ENCODE data around the gene GPATCH2L. TPM values are rescaled to one million over a fixed set of nuclear protein-coding genes. Genes with fewer than 3 reads are reported as not detected.
A peak's percentile ranks its signal among the peaks of the same experiment; 100 is the strongest.

GPATCH2L gene
- polyA plus RNA-seq, 2 of the 4 experiments (the other 2 are of a cell fraction): 19.6 to 30.9 TPM

DNA sequence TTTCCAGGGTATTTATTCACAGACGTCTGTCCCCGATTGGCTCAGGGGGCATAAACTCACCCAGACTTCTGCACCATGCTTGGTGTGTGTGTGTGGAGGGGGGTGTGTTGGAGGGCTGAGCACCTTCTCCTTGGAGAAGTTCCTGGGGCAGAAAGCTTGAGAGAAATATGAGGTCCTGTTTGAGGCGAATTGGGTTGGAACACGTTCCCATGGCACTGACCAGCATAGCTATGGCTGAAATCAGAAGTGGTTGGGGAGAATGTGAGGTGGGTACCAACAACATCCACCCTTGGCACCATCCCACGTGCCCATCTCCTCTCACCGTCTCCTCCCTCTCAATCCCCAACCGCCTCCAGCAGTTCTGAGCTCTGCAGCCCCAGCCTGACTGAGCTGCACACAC is 16.0 kb upstream of the GPATCH2L start:
- Histone ChIP-seq H3K9me3 (no peaks in the 10 kb centered on the region), H3K27ac (no peak overlapping the region), H3K4me3 (no peak overlapping the region), H3K4me1 (no peaks in the 10 kb centered on the region), H3K4me2 (no peak overlapping the region)
- 9% methylated on average over 7 of the region's 7 CpGs for WGBS (ENCODE audit: missing lambda C conversion rate)
- CTCF ChIA-PET: interaction anchor here (1.3 to 1.8 kb wide), 3 partner anchors 85 to 251 kb away, joined by 5 to 7 read pairs (median 5); no protein-coding TSS in a partner anchor
- FAIRE-seq (no peak), ATAC-seq (no peak), DNase-seq (ENCODE audit: low read depth in 1 of 2, low spot score in 1 of 2) (no peak)
- POLR2A ChIA-PET: no interaction called here
- TF ChIP-seq RFX5 (IDR thresholded peaks at IDR 0.05): no peak
- TF ChIP-seq KDM1A (IDR thresholded peaks at IDR 0.05; ENCODE audit: low read depth): no peak
- no peak for TF ChIP-seq FOSL2 (IDR thresholded peaks at IDR 0.05)
- no peak for TF ChIP-seq FOSL2 (CRISPR knock-in tag; IDR thresholded peaks at IDR 0.05)
- TF ChIP-seq TP53 (CRISPR knock-in tag; IDR thresholded peaks at IDR 0.05): no peak
- TF ChIP-seq CBX8 (IDR thresholded peaks at IDR 0.05): no peak
- TF ChIP-seq EHMT2 (IDR thresholded peaks at IDR 0.05; ENCODE audit: low read depth): no peak
- TF ChIP-seq CEBPB (IDR thresholded peaks at IDR 0.05): no peak
- no peak for TF ChIP-seq HEYL (CRISPR knock-in tag; IDR thresholded peaks at IDR 0.05)

DNA sequence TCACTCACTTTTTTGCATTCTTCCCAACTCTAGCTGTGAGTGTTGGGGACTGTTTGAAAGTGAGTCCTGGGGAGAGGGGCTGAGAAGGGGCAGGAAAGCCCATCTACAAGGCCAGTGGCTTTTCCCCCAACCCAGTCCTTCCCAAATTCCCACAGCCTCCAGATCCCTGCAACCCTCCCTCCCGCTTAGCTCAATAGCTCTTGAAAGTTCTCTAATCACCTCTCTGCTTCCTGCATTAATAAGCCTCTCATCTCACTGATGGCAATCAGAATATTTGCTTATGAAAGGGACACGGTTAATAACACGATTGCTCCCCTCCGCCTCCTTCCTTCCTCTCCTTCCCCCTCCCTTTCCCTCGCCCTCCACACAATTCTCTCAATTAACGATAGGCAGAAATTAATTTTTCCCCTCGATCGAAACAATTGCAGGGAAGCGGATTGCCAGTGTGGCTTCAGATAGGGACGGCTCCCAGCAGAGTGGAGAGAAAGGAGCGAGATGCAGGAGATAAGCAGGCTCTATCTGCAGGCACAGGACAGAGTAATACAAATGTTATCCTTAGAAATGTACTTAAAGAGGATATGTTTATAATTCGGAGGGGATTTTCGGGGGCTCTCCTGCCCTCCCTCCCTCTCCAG is 15.1 kb upstream of the GPATCH2L start:
- H3K9me3 ChIP-seq: no peaks in the 10 kb centered on the region
- WGBS (ENCODE audit: missing lambda C conversion rate): 24% methylated on average over 13 of the region's 13 CpGs
- no peak overlapping the region for H3K4me3 ChIP-seq
- ChIA-PET CTCF (interaction anchor here (1.3 to 1.8 kb wide), 2 partner anchors 86 to 251 kb away, joined by 5 read pairs; no protein-coding TSS in a partner anchor), POLR2A (no interaction called here)
- DNase-seq (ENCODE audit: low read depth in 1 of 2, low spot score in 1 of 2) (no peak), FAIRE-seq (no peak), ATAC-seq (no peak)
- TF ChIP-seq CBX8 (IDR thresholded peaks at IDR 0.05): no peak
- no peak for TF ChIP-seq MAZ (IDR thresholded peaks at IDR 0.05; ENCODE audit: borderline replicate concordance, low read depth, low read length)
- no peak for TF ChIP-seq POLR2A (IDR thresholded peaks at IDR 0.05; ENCODE audit: low read length)
- no peak for TF ChIP-seq ZSCAN20 (CRISPR knock-in tag; IDR thresholded peaks at IDR 0.05)
- no peak for TF ChIP-seq HOXB13 (CRISPR knock-in tag; IDR thresholded peaks at IDR 0.05; ENCODE audit: low read depth)
- TF ChIP-seq SMC3 (IDR thresholded peaks at IDR 0.05): no peak
- TF ChIP-seq, protein P1, sequence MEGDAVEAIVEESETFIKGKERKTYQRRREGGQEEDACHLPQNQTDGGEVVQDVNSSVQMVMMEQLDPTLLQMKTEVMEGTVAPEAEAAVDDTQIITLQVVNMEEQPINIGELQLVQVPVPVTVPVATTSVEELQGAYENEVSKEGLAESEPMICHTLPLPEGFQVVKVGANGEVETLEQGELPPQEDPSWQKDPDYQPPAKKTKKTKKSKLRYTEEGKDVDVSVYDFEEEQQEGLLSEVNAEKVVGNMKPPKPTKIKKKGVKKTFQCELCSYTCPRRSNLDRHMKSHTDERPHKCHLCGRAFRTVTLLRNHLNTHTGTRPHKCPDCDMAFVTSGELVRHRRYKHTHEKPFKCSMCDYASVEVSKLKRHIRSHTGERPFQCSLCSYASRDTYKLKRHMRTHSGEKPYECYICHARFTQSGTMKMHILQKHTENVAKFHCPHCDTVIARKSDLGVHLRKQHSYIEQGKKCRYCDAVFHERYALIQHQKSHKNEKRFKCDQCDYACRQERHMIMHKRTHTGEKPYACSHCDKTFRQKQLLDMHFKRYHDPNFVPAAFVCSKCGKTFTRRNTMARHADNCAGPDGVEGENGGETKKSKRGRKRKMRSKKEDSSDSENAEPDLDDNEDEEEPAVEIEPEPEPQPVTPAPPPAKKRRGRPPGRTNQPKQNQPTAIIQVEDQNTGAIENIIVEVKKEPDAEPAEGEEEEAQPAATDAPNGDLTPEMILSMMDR (IDR thresholded peaks at IDR 0.05): no peak
- TF ChIP-seq RFX5 (IDR thresholded peaks at IDR 0.05): no peak
- no peak for TF ChIP-seq TP53 (CRISPR knock-in tag; IDR thresholded peaks at IDR 0.05)
- no peak for TF ChIP-seq GATA3 (IDR thresholded peaks at IDR 0.05; ENCODE audit: borderline replicate concordance)
- TF ChIP-seq HEYL (CRISPR knock-in tag; IDR thresholded peaks at IDR 0.05): no peak
- no peak for TF ChIP-seq KDM5A (IDR thresholded peaks at IDR 0.05)
- TF ChIP-seq POLR2AphosphoS2 (conservative IDR thresholded peaks at IDR 0.05; ENCODE audit: low read length): no peak
- TF ChIP-seq, protein P2, sequence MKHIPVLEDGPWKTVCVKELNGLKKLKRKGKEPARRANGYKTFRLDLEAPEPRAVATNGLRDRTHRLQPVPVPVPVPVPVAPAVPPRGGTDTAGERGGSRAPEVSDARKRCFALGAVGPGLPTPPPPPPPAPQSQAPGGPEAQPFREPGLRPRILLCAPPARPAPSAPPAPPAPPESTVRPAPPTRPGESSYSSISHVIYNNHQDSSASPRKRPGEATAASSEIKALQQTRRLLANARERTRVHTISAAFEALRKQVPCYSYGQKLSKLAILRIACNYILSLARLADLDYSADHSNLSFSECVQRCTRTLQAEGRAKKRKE (CRISPR knock-in tag; IDR thresholded peaks at IDR 0.05; ENCODE audit: low read depth): no peak
- no peak overlapping the region for H3K4me2 ChIP-seq
- no peak overlapping the region for H3K27ac ChIP-seq
- H3K4me1 ChIP-seq: no peaks in the 10 kb centered on the region

DNA sequence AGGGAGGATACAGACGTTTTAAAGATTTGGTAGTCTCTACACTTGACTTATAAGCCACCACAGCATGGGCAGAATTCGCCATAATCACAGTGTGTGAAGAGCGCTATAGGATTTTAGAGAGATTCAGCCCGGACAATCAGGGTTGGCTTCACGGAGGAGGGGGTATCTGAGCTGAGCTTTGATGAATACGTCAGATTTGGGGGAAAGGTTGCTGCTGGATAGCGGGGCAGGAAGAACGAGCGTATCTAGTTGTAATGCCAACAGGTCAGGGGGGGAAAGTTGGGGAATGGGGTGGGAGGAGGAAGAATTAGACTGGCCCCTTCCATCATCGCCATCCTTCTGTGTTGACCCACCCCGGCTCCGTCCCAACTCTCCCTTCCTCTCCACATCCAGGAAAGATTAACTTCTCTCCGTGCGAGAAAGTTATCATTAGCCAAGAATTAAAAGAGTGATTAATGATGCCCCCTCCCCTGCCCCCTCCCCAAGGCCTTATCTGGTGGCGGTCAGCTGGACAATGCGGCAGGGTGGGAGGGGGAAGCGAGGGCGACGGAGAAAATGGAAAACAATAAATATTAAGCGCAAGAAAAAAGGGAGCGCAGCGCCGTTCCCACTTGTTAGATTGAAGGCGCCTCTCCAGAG is 13.5 kb upstream of the GPATCH2L start:
- Histone ChIP-seq H3K4me3 (no peak overlapping the region), H3K4me2 (no peak overlapping the region), H3K4me1 (no peaks in the 10 kb centered on the region), H3K27ac (no peak overlapping the region), H3K9me3 (no peaks in the 10 kb centered on the region)
- ATAC-seq (no peak), FAIRE-seq (no peak), DNase-seq (ENCODE audit: low read depth in 1 of 2, low spot score in 1 of 2) (no peak)
- WGBS (ENCODE audit: missing lambda C conversion rate): 49% methylated on average over 24 of the region's 24 CpGs
- TF ChIP-seq, protein P3, sequence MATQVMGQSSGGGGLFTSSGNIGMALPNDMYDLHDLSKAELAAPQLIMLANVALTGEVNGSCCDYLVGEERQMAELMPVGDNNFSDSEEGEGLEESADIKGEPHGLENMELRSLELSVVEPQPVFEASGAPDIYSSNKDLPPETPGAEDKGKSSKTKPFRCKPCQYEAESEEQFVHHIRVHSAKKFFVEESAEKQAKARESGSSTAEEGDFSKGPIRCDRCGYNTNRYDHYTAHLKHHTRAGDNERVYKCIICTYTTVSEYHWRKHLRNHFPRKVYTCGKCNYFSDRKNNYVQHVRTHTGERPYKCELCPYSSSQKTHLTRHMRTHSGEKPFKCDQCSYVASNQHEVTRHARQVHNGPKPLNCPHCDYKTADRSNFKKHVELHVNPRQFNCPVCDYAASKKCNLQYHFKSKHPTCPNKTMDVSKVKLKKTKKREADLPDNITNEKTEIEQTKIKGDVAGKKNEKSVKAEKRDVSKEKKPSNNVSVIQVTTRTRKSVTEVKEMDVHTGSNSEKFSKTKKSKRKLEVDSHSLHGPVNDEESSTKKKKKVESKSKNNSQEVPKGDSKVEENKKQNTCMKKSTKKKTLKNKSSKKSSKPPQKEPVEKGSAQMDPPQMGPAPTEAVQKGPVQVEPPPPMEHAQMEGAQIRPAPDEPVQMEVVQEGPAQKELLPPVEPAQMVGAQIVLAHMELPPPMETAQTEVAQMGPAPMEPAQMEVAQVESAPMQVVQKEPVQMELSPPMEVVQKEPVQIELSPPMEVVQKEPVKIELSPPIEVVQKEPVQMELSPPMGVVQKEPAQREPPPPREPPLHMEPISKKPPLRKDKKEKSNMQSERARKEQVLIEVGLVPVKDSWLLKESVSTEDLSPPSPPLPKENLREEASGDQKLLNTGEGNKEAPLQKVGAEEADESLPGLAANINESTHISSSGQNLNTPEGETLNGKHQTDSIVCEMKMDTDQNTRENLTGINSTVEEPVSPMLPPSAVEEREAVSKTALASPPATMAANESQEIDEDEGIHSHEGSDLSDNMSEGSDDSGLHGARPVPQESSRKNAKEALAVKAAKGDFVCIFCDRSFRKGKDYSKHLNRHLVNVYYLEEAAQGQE (IDR thresholded peaks at IDR 0.05): no peak
- peak; percentile 28 for TF ChIP-seq ZFP36 (IDR thresholded peaks at IDR 0.05; ENCODE audit: borderline replicate concordance, partially characterized antibody)
- POLR2A ChIA-PET: no interaction called here
- CTCF ChIA-PET: interaction anchor here (0.8 kb wide), 1 partner anchor 15 kb away, joined by 3 read pairs; no protein-coding TSS in a partner anchor

Data from A549 (cell line).